ENCODE data around the gene SEC14L5.

The SEC14L5 gene

DNA sequence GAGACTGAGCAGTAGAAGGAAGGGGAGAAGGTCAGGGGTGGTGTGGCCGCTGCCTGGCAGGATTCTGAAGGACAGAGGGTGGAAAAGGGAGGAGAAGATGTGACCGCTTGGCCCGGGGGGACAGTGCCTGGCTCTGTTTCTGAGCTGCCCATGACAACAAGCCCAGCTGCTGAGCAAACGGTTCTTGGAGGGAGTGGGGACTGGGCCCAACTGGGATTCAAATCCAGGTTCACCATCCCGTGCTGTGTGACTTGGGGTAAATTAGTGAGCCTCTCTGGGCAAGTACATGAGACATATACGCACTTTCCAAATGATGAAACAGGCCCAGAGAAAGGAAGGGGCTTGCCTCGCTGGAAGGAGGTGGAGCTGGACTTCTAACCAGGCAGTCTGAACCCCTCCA lies 23.3 kb downstream of the SEC14L5 start:
- in situ Hi-C loops (cut with MboI; ENCODE audit: low sequenced_read_pairs): no loop called here

DNA sequence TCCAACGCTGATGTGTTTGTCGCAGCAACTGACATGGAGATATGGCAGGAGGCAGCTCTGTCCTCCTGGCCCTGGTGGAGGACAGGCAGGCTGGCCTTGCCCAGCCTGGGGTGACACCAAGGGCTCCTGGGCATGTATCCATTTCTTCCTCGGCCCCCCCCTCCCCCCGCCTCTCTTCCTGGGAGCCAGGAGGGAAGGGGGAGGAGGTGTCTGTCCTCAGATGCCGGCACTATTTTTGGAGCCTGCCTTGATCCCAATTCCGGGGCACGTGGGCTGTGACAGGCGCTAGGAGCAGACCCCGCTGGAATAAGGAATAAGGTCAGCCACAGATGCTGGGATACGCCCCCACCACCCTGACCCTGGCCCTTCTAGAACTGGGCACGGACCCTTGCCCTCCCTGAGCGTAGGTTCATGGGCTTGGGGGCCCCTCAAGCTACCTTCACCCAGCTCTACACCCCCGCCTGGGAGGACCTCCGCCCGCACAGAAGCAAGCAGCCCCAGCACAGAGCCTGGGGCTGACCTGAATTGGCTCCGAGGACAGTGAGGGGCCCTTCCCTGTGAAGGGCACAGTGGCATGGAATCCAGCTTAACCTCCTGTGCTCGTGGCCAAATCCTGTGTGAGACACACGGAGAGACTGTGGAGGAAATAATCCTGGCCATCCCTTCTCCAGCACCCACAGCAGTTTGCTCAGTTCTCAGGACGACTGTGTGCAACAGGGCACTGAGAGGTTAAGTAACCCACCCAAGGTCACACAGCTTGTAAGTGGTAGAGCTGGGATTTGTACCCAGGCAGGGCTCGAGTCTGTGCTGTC lies 24.1 kb downstream of the SEC14L5 start:
- in situ Hi-C loops (cut with MboI; ENCODE audit: low sequenced_read_pairs): no loop called here

DNA sequence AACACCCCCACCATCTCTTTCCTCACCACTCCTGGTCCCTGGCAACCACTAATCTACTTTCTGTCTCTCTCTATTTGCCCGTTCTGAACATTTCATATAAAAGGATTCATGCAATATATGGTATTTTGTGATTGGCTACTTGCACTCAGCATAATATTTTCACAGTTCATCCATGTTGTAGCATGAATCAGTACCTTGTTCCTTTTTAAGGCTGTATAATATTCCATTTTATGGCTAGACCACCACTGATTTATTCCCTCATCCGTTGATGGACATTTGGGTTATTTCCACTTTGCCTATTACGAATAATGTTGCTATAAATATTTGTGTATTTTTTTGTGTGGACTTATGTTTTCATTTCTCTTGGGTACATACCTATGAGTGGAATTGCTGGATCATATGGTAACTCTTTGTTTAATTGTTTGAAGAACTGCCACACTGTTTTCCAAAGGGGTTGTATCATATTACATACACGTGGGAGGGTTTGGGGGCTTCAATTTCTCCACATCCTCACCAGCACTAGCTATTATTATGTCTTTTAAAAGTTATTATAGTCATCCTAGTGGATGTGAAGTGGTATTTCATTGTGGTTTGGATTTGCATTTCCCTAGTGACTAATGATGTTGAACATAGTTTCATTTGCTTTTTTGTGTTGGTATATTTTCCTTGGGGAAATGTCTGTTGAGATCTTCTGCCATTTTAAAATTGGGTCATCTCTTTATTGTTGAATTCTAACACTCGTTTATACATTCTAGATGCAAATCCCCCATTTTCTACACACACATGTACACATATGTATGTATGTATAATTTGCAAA lies 26.3 kb downstream of the SEC14L5 start:
- in situ Hi-C loops (cut with MboI; ENCODE audit: low sequenced_read_pairs): no loop called here

DNA sequence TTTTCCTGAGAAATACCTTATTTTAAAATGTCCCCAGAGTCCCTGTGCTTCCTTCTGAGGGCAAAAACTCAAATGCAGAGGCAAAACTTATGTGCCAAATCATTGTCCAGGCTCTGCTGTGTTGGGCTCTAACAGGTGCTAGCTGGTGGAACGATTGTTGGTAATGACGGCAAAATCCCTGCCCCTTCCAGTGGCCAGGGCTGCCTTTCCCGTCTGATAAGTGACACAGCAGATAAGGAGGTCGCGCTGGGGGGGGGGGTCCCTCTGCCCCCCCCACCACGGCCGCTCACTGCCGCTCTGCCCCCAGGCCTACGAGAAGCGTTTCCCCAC lies 29.1 kb downstream of the SEC14L5 start:
- in situ Hi-C loops (cut with MboI; ENCODE audit: low sequenced_read_pairs): no loop called here

DNA sequence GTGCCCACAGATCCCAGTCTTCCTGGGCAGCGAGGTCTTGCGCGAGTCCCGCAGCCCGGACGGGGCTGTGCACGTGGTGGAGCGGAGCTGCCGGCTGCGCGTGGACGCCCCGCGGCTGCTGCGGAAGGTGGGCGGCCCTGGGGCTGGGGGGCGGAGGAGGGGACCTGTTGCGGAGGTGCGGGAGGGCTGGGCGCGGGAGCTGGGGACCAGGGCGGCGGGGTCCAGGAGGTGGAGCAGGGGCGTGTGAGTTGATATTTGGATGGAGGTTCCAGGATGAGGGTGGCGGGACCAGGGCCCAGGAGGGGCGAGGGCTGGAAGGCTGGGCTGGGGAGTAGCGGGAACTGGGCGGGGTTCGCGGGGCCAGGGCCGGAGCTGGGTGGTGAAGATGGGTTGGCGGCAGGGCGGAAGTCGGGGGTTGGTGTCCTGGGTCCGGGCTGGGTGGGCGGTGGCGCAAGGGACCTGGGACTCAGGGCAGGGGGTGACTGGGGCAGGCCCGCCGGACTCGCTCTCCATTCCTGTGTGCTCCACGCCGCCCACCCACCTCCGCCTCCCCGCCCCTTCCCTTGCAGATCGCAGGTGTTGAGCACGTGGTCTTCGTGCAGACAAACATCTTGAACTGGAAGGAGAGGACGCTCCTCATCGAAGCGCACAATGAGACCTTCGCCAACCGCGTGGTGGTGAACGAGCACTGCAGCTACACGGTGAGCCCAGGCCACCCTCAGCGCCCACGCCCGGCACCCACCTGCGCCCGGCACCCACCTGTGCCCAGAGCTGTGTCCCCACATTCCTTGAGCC lies 29.6 kb downstream of the SEC14L5 start:
- in situ Hi-C loops (cut with MboI; ENCODE audit: low sequenced_read_pairs): no loop called here

DNA sequence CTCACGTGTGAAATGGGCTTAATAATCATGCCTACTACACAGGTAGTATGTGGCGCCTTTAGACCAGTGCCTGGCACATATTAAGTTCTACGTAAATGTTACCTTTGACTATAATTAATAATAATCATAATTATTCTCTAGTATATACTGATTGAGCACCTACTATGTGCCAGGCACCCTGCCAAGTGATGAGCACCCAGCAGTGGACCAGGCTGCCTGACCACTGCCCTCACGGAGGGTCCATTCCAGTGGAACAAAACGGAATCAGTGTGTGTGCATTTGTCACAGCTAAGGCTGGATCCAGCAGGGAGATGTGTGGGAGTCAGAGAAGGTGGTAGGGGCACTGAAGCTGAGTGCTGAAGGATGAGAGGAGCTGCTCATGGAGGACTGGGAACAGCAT lies 30.5 kb downstream of the SEC14L5 start:
- in situ Hi-C loops (cut with MboI; ENCODE audit: low sequenced_read_pairs): no loop called here

DNA sequence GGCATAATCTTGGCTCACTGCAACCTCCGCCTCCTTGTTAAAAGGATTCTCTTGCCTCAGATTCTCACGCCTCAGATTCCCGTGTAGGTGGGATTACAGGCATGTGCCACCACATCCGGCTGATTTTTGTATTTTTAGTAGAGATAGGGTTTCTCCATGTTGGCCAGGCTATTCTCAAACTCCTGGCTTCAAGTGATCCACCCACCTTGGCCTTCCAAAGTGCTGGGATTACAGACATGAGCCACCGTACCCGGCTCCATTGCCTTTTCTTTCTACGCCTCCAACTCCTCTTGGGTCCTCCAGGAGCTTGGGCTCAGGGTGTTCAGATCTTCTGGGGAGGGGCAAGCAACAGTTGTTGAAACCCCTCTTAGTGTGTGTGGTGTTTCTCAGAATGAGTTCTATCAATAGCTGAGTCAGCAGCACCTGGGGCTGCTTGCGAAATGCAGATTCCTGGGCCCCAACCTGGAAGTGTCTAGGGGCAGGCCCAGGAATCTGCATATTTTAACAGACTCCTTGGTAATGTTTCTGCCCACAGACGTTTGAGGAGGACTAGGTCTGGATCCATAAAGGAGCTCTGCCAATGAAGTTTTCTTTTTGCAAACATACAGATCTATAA lies 31.4 kb downstream of the SEC14L5 start:
- in situ Hi-C loops (cut with MboI; ENCODE audit: low sequenced_read_pairs): no loop called here

DNA sequence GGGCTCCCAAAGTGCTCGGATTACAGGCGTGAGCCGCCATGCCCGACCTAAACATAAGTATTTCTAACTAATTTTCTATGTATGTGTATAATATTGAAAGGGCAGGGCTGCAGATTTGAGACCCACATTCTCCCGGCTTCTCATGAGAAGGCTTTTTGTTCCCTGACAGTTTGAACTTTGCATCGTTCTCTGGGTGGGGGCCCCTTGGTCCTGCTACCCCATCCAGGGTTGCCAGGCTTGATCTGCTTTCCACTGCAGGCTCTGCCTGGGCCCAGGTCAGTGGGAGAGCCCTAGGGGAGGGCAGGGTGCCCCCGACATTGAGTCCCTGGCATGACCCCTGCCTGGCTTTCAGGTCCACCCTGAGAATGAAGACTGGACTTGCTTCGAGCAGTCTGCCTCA lies 32.3 kb downstream of the SEC14L5 start:
- in situ Hi-C loops (cut with MboI; ENCODE audit: low sequenced_read_pairs): no loop called here

DNA sequence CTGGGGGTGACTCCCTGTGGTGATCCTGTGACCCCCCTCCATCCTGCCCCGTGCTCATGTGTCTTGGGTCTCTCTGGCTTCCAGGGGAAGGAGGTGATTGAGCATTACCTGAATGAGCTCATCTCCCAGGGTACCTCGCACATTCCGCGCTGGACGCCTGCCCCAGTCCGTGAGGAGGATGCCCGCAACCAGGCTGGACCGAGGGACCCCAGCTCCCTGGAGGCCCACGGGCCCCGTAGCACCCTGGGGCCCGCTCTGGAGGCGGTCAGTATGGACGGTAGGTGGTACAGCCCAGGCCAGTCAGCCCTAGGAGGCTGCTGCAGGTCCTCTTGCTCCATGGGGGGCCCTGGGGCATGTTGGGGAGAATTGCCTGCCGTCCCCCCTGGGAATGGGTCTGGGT lies 33.6 kb downstream of the SEC14L5 start:
- in situ Hi-C loops (cut with MboI; ENCODE audit: low sequenced_read_pairs): no loop called here

DNA sequence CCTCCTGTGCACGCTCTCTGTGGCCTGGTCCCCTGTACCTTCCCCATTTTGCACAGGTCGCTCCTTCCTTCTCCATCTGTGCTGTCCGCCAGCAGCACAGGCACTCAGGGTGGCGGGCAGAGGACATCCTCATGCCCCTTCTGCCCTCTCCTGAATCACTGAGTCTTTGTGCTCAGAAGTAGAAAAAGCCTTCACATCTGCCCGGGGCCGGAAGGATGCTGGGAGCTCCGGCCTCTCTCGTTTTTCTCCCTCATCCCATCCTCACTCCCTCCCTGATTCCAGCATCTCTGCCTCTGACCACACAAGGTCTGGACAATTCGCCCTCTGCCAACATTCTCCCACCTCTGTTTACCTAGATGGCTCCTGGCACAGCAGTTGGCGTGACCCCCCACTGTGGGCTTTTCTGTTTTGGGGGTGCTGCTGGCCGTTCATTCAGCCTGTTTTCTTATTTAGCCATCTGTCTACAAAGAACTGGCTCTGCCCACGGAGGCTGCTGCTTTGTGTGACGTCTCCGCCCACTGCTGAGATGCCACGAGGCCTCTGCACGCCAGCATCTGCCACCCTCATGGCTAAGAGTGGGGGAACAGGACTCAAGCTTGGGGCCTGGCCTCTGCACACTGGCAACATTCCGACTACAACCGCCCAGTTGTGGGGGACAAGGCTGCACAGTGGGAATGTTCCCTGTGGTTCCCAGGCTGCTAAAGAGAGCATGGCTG lies 36.7 kb downstream of the SEC14L5 start:
- in situ Hi-C loops (cut with MboI; ENCODE audit: low sequenced_read_pairs): no loop called here

DNA sequence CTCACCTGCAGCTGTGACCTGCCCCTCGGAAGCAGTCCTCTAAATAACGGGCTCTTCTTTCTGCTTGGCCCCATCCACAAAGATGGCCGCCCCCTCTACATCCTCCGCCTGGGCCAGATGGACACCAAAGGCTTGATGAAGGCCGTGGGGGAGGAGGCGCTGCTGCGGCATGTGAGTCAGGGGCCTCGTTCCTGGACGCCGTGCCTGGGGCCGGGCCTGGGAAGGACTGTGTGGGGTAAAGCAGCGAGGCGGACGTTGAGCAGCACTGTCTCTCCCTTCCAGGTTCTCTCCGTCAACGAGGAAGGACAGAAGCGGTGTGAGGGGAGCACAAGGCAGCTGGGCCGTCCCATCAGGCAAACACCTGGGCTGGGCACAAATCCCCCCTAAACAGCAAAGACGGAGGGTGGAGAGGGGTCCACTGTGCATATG lies 42.5 kb downstream of the SEC14L5 start:
- in situ Hi-C loops (cut with MboI; ENCODE audit: low sequenced_read_pairs): no loop called here

DNA sequence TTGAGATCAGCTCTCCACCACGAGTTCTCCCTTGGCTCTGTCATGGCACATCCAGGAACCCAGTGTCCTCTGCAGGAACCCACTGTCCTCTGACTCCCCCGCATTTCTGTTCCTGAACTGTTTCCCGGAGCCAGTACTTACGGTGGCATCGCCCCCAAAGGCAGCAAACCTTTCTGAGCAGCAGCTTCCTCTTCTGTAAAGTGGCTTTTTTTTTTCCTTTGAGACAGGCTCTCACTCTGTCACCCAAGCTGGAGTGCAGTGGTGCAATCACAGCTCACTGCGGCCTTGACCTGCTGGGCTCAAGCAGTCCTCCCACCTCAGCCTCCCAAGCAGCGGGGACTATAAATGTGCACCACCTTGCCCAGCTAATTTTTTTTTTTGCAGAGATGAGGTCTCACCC lies 43.4 kb downstream of the SEC14L5 start:
- in situ Hi-C loops (cut with MboI; ENCODE audit: low sequenced_read_pairs): no loop called here

DNA sequence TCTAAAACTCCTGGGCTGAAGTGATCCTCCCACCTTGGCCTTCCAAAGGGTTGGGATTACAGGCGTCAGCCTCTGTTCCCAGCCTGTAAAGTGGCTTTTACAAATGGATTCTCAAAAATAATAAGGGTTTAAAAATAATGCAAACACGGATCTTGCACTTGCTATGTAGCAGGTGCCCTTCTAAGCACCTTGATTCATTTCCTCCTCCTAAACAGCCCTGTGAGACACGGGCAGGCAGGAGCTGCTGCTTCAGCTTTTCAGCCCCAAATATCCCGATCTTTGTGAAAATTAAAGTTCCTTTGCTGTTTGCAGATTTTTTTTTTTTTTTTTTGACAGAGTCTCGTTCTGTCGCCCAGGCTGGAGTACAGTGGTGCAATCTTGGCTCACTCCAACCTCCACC lies 43.9 kb downstream of the SEC14L5 start:
- in situ Hi-C loops (cut with MboI; ENCODE audit: low sequenced_read_pairs): no loop called here

DNA sequence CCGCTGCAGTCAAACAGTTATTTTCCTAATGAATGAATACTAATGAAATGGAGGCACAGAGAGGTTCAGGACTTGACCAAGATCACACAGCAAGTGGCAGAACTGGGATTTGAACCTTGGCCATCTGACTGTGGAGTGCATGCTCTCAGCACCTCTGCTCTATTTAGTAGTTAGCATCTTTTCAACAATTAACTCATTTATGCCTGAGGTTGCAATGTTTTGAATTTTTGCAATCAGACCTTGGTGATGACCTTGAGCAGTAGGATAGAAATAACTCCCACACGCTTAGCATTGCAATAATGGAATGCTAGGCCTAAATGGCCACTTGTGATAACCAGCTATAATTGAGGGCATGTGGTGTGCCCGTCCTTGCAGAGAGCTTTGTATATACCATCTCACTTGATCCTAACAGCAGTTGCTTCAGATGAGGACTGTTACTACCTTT lies 44.6 kb downstream of the SEC14L5 start:
- in situ Hi-C loops (cut with MboI; ENCODE audit: low sequenced_read_pairs): no loop called here

DNA sequence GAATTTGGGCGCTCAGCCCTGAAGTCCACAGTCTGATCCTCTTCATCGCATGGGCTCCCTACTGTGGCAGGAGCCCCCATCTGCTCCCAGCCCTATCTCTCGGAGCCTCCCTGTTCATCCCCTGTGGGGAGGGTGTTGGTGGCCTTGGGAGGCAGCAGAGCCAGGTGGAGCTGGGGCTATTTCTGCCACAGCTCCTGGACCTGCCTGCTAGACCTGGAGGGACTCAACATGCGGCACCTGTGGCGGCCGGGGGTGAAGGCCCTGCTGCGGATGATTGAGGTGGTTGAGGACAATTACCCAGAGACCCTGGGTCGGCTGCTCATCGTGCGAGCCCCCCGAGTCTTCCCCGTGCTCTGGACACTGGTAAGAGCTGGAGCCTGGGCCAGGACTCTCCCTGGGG lies 45.1 kb downstream of the SEC14L5 start:
- in situ Hi-C loops (cut with MboI; ENCODE audit: low sequenced_read_pairs): no loop called here

DNA sequence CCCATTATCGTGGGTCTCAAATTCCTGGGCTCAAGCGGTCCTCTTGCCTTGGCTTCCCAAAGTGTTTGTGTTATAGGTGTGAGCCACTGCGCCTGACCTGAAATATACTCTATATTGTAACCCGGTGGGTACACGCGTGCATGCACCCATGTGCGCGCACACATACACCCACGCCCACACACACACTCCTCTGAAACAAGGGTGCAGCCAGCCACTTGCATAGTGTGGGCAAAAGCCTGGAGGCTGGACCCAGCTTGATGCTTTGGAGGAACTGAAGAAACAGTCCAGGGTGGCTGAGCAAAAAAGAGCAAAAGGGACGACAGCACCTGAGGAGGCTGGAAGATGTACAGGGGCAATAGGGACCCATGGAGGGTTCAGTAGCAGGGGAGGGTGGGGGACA lies 45.7 kb downstream of the SEC14L5 start:
- in situ Hi-C loops (cut with MboI; ENCODE audit: low sequenced_read_pairs): no loop called here

DNA sequence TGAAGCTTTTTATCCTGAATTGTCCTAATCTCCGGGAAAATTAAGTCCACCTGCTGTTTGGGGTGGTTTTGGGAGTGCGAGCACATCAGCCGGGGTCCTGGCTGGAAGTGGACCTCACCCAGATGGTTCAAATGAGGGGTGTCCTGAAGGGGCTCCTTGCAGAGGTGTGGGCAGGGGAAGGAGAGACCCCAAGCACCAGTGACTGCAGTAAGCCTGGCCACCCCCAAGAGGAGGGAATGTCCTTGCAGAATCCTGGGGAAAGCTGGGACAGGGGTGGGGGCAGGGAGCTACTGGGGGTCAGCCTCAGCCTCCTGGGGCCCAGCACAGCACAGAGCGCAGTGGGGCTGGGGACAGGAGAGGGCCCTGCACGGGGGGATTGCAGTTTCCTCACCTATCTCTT lies 46.2 kb downstream of the SEC14L5 start:
- in situ Hi-C loops (cut with MboI; ENCODE audit: low sequenced_read_pairs): no loop called here

DNA sequence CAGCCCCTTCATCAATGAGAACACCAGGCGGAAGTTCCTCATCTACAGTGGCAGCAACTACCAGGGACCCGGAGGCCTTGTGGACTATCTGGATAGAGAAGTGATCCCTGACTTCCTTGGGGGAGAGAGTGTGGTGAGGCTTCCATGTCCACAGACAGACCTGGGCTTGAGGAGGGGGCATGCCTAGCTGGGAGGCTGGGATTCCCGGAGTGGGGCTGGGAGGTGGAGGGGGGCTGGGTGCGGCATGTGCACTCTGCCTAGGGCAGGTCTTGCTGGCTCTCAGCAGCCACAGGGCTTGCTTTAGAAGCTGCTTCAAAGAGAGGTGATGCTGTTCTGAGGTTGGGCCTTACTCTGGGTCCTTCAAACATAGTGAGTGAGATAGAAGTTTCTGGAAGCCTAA lies 47.8 kb downstream of the SEC14L5 start:
- in situ Hi-C loops (cut with MboI; ENCODE audit: low sequenced_read_pairs): no loop called here

DNA sequence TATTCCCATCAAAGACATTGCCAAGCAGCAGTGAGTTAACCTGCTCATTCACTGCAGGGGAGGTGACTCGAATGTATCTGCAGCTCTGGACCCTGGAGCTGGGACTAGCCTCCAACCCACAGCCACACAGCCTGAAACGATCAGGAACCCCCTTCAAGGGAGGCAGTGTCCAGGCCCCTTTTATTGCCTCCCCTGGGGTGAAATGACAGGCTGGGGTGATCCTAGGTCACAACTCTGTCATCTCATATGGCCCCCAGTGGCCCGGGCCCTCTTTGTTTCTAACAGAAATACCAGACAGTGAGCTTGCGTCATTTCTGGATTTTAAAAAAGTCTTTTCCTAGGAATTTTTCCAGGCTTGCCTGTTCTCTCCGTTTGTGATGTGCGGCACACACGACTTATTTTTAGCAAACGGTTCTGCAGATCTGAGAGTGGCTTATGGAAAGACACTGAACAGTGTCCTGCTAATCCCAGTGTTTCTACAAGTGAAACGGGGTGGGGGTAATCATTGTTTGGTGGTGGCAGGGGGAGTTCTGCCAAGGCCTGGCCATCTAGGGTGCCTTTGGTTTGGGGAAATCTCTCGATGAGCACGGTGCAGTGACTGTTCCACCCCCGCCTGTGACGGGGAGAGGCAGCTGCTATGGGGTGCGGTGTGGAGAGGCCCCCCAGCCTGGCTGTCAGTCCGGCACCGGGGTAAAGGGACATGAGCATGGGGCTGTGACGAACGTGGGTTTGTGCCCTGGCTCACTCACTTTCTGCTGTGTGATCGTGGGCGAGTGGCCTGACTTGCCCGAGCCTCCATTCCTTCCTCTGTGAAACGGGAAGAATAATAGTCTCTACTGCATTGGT lies 48.4 kb downstream of the SEC14L5 start:
- in situ Hi-C loops (cut with MboI; ENCODE audit: low sequenced_read_pairs): no loop called here

DNA sequence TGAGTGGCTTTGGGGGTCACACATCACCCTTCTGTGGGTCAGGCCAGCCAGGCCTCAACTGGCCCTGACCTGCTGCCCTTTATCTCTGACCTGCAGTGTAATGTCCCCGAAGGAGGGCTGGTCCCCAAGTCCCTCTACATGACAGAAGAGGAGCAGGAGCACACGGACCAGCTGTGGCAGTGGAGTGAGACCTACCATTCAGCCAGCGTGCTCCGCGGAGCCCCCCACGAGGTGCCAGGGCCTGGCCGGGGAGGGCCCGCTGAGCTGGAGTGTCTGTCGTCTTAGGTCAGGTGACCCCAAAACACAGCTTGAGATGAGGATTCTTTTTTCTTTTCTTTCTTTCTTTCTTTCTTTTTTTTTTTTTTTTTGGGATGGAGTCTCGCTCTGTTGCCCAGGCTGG lies 49.1 kb downstream of the SEC14L5 start:
- in situ Hi-C loops (cut with MboI; ENCODE audit: low sequenced_read_pairs): no loop called here

Measured in HL-60/S4 (cell line).